KMS-11 (cell line): ENCODE data around the gene COL6A2.

Experiments
- H2AFZ ChIP-seq: fragments of 200-600 bp; sonication (generic); 2 replicates; pipeline ENCODE4 v1.6.1; 2016; ENCODE audit warnings: antibody characterized with exemption, mixed run types, low read depth
- H3K27ac ChIP-seq: fragments of 200-600 bp; sonication (generic); 2 replicates; pipeline ENCODE4 v1.6.1; 2016; ENCODE audit warnings: mild to moderate bottlenecking, mixed run types
- H3K27me3 ChIP-seq: fragments of 200-600 bp; sonication (generic); 2 replicates; pipeline ENCODE4 v1.6.1; 2017; ENCODE audit warnings: mild to moderate bottlenecking, low read depth, mixed run types, moderate library complexity; ENCODE audit not compliant: insufficient read depth
- H3K36me3 ChIP-seq: fragments of 200-600 bp; sonication (generic); 2 replicates; pipeline ENCODE4 v1.6.1; 2017; ENCODE audit warnings: mild to moderate bottlenecking, mixed run types; ENCODE audit not compliant: insufficient read depth
- H3K4me1 ChIP-seq: fragments of 200-600 bp; sonication (generic); 2 replicates; pipeline ENCODE4 v1.6.1; 2016; ENCODE audit warnings: mild to moderate bottlenecking, low read depth, mixed run types; ENCODE audit not compliant: poor library complexity, severe bottlenecking
- H3K4me2 ChIP-seq: fragments of 200-600 bp; sonication (generic); 2 replicates; pipeline ENCODE4 v1.7.0; 2016; ENCODE audit warnings: mild to moderate bottlenecking, mixed run types
- H3K4me3 ChIP-seq: fragments of 200-600 bp; sonication (generic); IDR thresholded peaks from 2 replicates; pipeline ENCODE4 v1.6.1; 2017; ENCODE audit warnings: low read depth, low read length, mixed read lengths; ENCODE audit not compliant: insufficient read depth
- H3K79me2 ChIP-seq: fragments of 200-600 bp; sonication (generic); 2 replicates; pipeline ENCODE4 v1.6.1; 2016; ENCODE audit warnings: low read depth, mixed run types; ENCODE audit not compliant: insufficient read depth
- H3K9ac ChIP-seq: fragments of 200-600 bp; sonication (generic); 2 replicates; pipeline ENCODE4 v1.6.1; 2016; ENCODE audit warnings: mild to moderate bottlenecking, mixed run types
- H4K20me1 ChIP-seq: fragments of 200-600 bp; sonication (generic); 2 replicates; pipeline ENCODE4 v1.6.1; 2016; ENCODE audit warnings: mild to moderate bottlenecking, mixed run types; ENCODE audit not compliant: insufficient read depth
- TF ChIP-seq, protein P1 (sequence below): fragments of 200-600 bp; sonication (generic); conservative IDR thresholded peaks from 2 replicates; pipeline ENCODE4 v1.6.1; 2017; ENCODE audit warnings: low read depth, mild to moderate bottlenecking, antibody characterized with exemption, low read length, moderate library complexity, mixed read lengths

Gene COL6A2

DNA sequence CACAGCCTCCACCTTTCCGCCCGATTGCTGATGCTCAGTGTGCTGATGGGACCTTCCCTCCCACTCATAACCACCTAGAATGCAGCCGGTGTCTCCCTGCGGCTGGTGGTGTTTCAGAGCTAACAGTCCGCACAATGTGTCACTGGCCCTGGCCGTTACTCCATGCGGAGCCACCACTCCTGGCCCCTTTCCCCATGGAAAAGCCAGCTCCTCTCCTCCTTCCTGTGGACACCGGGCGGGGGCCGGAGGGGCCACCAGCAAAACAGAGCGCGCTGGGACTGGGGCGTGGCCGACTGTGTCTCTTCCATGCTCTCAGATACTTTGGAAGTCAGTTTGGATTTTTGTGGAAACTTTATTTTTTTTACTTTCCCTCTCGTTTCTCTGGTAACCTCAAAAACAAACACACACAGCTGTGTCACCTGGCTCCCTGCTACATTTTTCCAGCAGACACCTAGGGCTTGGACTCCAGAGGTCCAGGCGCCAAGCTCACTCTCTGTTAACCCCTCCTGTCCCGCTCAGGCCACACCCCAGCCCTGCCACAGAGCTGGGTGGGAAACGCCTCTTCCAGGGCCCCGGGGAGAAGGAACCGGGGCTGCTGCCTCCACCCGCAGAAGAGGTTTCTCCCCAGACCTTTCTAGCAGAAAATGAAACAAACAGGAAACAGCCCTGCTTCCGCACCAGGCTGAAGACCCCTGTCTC lies 32.5 kb upstream of the COL6A2 start:
- Histone ChIP-seq H3K4me1 (no peaks in the 10 kb centered on the region), H3K4me3 (no peak overlapping the region)
- TF ChIP-seq, protein P1, sequence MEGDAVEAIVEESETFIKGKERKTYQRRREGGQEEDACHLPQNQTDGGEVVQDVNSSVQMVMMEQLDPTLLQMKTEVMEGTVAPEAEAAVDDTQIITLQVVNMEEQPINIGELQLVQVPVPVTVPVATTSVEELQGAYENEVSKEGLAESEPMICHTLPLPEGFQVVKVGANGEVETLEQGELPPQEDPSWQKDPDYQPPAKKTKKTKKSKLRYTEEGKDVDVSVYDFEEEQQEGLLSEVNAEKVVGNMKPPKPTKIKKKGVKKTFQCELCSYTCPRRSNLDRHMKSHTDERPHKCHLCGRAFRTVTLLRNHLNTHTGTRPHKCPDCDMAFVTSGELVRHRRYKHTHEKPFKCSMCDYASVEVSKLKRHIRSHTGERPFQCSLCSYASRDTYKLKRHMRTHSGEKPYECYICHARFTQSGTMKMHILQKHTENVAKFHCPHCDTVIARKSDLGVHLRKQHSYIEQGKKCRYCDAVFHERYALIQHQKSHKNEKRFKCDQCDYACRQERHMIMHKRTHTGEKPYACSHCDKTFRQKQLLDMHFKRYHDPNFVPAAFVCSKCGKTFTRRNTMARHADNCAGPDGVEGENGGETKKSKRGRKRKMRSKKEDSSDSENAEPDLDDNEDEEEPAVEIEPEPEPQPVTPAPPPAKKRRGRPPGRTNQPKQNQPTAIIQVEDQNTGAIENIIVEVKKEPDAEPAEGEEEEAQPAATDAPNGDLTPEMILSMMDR = no peak

GRCh38 chr21:46065914-46066551 lies 31.9 kb upstream of the COL6A2 start:
- no peak overlapping the region for H2AFZ ChIP-seq
- H3K36me3 ChIP-seq = no peaks in the 10 kb centered on the region
- H3K4me1 ChIP-seq = no peaks in the 10 kb centered on the region
- H3K4me3 ChIP-seq = no peak overlapping the region
- no peaks in the 10 kb centered on the region for H4K20me1 ChIP-seq
- no peak overlapping the region for H3K27ac ChIP-seq
- H3K4me2 ChIP-seq = no peak overlapping the region
- peaks cover 46% of the 10 kb centered on the region for H3K27me3 ChIP-seq
- H3K79me2 ChIP-seq = no peaks in the 10 kb centered on the region
- H3K9ac ChIP-seq = no peak overlapping the region
- TF ChIP-seq, protein P1 = no peak

More for the DNA sequence above, 32.5 kb upstream of the COL6A2 start:
- H3K27ac ChIP-seq = no peak overlapping the region
- peaks cover 47% of the 10 kb centered on the region for H3K27me3 ChIP-seq
- no peaks in the 10 kb centered on the region for H4K20me1 ChIP-seq
- H3K79me2 ChIP-seq = no peaks in the 10 kb centered on the region
- H3K36me3 ChIP-seq = no peaks in the 10 kb centered on the region
- H3K9ac ChIP-seq = no peak overlapping the region
- no peak overlapping the region for H3K4me2 ChIP-seq
- no peak overlapping the region for H2AFZ ChIP-seq

DNA sequence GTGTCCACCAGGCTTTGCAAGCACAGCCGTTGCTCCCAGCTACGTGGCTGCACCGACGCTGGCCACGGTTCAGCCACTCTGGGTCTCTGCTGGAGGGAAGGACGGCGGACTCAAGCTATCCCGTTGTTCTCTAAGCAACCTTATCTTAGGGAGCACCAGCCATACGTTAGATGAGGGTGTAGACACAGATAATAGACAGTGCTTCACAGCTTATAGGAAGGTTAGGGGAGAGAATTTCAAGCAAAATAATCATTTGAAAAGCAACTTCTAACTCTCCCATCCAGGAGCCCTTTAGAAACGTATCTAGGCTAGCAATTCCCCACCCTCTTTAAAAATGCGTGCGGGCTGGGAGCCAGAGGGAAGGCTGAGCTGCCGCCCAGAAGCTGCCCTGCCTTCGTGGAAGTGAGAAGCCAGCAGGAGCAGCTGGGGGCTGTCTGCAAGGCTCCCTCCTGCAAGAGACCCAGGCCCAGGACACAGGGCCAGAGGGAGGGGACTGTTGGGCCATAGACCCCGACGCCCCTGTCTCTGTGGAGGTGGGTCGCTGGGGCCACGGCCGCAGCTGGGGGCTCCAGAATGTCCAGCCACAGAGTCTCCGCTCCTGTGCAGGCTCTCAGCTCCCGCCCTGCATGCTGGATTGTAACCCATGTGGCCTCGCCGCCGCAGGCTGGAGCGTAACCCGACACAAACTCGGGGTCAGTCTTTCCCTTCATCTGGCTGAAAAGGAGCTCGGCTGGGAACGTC lies 31.2 kb upstream of the COL6A2 start:
- H2AFZ ChIP-seq = no peak overlapping the region
- H3K79me2 ChIP-seq = no peaks in the 10 kb centered on the region
- no peak overlapping the region for H3K27ac ChIP-seq
- H3K4me2 ChIP-seq = no peak overlapping the region
- TF ChIP-seq, protein P1 = no peak
- no peak overlapping the region for H3K9ac ChIP-seq
- no peaks in the 10 kb centered on the region for H3K4me1 ChIP-seq
- H3K36me3 ChIP-seq = no peaks in the 10 kb centered on the region
- no peaks in the 10 kb centered on the region for H4K20me1 ChIP-seq
- no peak overlapping the region for H3K4me3 ChIP-seq
- peaks cover 46% of the 10 kb centered on the region for H3K27me3 ChIP-seq

GRCh38 chr21:46067505-46068201 lies 30.3 kb upstream of the COL6A2 start:
- Histone ChIP-seq H3K4me2 (no peak overlapping the region), H3K4me3 (no peak overlapping the region), H3K79me2 (no peaks in the 10 kb centered on the region), H3K9ac (no peak overlapping the region), H2AFZ (no peak overlapping the region), H3K4me1 (no peaks in the 10 kb centered on the region), H3K27ac (no peak overlapping the region), H3K36me3 (no peaks in the 10 kb centered on the region), H3K27me3 (peaks cover 51% of the 10 kb centered on the region), H4K20me1 (no peaks in the 10 kb centered on the region)
- TF ChIP-seq, protein P1 = no peak
